ENCODE measurements around the gene TNKS1BP1. TPM values are rescaled to one million over a fixed set of nuclear protein-coding genes. Genes with fewer than 3 reads are reported as not detected.

Gene TNKS1BP1
- total and polyA plus RNA-seq, 7 donors: 63.9 to 288 (median 80.1) TPM

DNA sequence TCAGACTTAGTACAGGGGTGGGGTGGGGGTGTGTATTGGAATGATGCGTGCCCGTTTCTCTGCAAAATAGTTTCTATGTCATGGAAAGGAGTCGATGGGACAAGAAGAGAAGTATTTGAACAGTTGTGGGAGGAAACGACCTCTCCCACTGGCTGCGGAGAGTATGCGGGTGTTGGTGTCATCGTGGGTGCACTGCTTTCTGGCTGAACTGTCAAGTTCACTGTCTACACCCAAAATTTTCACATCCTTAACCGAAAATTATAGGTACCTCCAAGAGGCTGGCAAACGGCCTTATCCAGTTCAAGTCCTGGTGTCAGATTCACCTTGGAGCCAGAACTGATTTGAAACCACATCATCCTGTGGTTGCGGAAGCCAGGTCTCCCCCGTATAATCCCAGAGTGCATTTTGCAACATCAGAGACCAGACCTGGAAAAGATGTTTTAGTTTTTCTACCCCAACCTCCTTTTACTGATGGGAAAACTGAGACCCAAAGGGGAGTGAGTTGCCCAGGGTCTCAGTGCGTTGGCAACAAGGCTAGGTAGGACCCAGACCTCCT is 11.4 kb upstream of the TNKS1BP1 start:
- 21 to 26% (median 23%) methylated on average over 12 of the region's 12 CpGs for WGBS, 3 donors
- DNase-seq (no peak), ATAC-seq (no peak)
- peak overlapping the region; percentile 81 for H3K27ac ChIP-seq
- H3K9me3 ChIP-seq: no peaks in the 10 kb centered on the region
- no peaks in the 10 kb centered on the region for H3K27me3 ChIP-seq (ENCODE audit: insufficient read depth in 3 of 3, low read length in 2 of 3)
- peak overlapping the region; percentile 85 for H3K4me3 ChIP-seq
- TF ChIP-seq, protein P1, sequence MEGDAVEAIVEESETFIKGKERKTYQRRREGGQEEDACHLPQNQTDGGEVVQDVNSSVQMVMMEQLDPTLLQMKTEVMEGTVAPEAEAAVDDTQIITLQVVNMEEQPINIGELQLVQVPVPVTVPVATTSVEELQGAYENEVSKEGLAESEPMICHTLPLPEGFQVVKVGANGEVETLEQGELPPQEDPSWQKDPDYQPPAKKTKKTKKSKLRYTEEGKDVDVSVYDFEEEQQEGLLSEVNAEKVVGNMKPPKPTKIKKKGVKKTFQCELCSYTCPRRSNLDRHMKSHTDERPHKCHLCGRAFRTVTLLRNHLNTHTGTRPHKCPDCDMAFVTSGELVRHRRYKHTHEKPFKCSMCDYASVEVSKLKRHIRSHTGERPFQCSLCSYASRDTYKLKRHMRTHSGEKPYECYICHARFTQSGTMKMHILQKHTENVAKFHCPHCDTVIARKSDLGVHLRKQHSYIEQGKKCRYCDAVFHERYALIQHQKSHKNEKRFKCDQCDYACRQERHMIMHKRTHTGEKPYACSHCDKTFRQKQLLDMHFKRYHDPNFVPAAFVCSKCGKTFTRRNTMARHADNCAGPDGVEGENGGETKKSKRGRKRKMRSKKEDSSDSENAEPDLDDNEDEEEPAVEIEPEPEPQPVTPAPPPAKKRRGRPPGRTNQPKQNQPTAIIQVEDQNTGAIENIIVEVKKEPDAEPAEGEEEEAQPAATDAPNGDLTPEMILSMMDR (IDR thresholded peaks at IDR 0.05): no peak
- H3K4me1 ChIP-seq: peaks cover 18% of the 10 kb centered on the region
- H3K36me3 ChIP-seq (ENCODE audit: insufficient read depth in 1 of 2, low read depth in 1 of 2): peaks cover 3 to 37% of the 10 kb centered on the region in 2 donors
- intact Hi-C loops (cut with DNase I): no loop called here

DNA sequence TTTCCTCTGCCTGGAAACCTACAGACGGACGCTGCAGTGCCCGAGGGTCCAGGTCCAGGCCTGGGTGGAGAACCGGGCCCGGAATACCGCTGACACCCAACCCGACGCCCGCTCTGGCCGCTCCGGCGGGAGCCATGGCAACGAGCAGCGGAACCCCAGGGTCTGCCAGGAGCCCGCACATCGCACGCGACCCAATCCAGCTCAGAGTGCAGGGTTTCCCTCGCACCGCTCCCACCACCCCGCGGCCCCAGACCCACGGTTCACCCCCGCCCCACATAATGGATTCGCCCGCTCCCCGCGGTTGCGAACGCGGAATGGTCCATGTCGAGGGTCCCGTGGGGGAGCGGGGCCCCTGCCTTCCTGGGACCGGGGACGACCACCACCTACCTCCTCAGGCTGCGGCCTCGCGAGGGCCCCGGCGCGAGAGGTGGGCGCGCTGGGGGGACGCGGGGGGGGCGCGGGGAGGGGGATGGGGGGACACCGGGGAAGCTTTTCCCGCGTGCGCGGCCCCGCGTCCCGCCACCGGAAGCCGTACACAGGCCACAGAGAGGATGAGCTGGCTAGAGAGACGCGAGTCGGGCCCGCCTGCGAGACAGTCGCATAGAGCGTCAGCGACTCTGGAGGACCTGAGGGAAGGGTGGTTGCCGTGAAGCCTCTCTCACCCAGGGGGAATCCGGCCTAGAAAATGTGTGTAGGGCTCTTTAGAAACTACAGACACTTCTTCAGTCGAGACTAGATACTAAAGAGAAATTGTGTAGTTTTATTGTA is 10.8 kb upstream of the TNKS1BP1 start, which contains the start of gene SSRP1:
TSS of gene SSRP1 (minus strand) at position 550 of the 768 bp plus-strand sequence. CDS start 771 bp downstream, outside the sequence.
- ATAC-seq (peak; percentile 97 to 98 (median 98)), DNase-seq (peak; percentile 90 to 94)
- TF ChIP-seq, protein P1 (IDR thresholded peaks at IDR 0.05): no peak
- Histone ChIP-seq H3K4me1 (peaks cover 18% of the 10 kb centered on the region), H3K9me3 (no peaks in the 10 kb centered on the region), H3K27me3 (ENCODE audit: insufficient read depth in 3 of 3, low read length in 2 of 3) (no peaks in the 10 kb centered on the region), H3K4me3 (peak within 1 kb of the TSS; percentile 85), H3K27ac (peak within 1 kb of the TSS; percentile 81), H3K36me3 (ENCODE audit: insufficient read depth in 1 of 2, low read depth in 1 of 2) (peaks cover 3 to 43% of the 10 kb centered on the region in 2 donors)
- WGBS, 3 donors: 0 to 1% (median 0%) methylated on average over 58 to 69 of the region's 69 CpGs
- intact Hi-C loops (cut with DNase I): no loop called here

DNA sequence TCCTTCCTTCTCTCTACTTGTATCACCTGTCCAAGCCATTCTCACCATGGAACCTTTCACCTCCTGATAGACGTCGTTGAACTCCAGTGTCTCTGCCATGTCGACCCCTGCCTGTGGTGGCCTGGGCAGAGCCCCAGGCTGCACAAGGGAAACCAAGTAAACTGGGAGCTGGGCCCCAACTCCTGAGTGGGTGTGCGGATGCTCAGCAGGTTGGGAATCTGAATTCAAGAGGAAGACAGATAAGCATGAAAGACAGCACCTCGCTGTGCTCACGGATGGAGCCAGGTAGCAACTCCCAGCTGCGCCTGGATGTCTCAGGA is 10.2 kb upstream of the TNKS1BP1 start:
- TF ChIP-seq, protein P1 (IDR thresholded peaks at IDR 0.05): no peak
- DNase-seq (no peak), ATAC-seq (no peak)
- peaks cover 18% of the 10 kb centered on the region for H3K4me1 ChIP-seq
- WGBS, 3 donors: 2 to 7% (median 3%) methylated on average over 7 of the region's 7 CpGs
- no peaks in the 10 kb centered on the region for H3K27me3 ChIP-seq (ENCODE audit: insufficient read depth in 3 of 3, low read length in 2 of 3)
- H3K9me3 ChIP-seq: no peaks in the 10 kb centered on the region
- H3K4me3 ChIP-seq: peak overlapping the region; percentile 85
- H3K36me3 ChIP-seq (ENCODE audit: insufficient read depth in 1 of 2, low read depth in 1 of 2): peaks cover 3 to 49% of the 10 kb centered on the region in 2 donors
- H3K27ac ChIP-seq: peak overlapping the region; percentile 81
- intact Hi-C loops (cut with DNase I): no loop called here

DNA sequence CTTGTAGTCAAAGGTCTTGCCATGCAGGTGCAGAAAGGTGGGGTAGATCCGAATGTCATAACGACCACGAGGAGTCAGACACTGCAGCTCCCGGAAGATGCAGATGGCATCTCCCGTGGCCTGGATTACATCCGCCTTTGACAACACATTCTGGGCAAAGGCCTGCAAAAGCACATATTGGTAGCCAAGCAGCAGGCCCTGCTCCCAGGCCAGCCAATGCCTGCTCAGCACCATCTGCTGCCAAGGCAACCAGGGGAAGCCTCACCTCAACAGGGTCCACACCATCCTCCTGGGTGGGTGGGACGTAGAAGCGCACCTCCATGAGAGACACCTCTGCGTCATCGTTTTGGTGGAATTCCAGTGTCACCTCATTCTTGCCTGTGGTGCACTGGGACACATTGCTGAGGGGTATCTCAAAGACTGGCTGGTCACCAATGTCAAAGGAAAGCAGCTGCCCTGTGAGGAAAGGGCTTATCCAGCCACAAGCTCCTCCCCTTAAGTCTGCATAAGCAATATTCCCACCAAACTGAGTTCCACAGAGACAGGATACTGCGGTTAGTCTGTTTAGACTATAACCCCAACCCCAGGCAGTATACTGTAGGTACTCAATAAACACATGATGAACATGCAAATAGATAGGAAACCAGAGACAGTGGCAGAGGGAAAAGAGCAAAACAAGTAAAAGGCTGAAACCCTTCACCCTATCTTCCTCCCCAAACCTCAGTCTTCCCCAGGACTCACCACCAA is 8.1 kb upstream of the TNKS1BP1 start:
- H3K36me3 ChIP-seq (ENCODE audit: insufficient read depth in 1 of 2, low read depth in 1 of 2): peaks cover 3 to 70% of the 10 kb centered on the region in 2 donors
- peak in 1 of 2 donors; percentile 42 for DNase-seq
- ATAC-seq: no peak
- H3K27ac ChIP-seq: no peak overlapping the region
- TF ChIP-seq, protein P1 (IDR thresholded peaks at IDR 0.05): no peak
- 85 to 95% (median 93%) methylated on average over 11 of the region's 11 CpGs for WGBS, 3 donors
- intact Hi-C loops (cut with DNase I): no loop called here
- no peaks in the 10 kb centered on the region for H3K9me3 ChIP-seq
- no peaks in the 10 kb centered on the region for H3K27me3 ChIP-seq (ENCODE audit: insufficient read depth in 3 of 3, low read length in 2 of 3)
- H3K4me1 ChIP-seq: peaks cover 18% of the 10 kb centered on the region
- H3K4me3 ChIP-seq: no peak overlapping the region
